ENCODE measurements around the gene SEMA5B. TPM values are rescaled to one million over a fixed set of nuclear protein-coding genes. Genes with fewer than 3 reads are reported as not detected.

SEMA5B gene
- total and polyA plus RNA-seq, 2 donors (not counting 1 experiment from before 2014, with no cell fraction given) = not detected

- POLR2A ChIA-PET = no interaction called here
- CTCF ChIA-PET = interaction anchor here (1.0 kb wide), 1 partner anchor 11 kb away, joined by 3 read pairs; no protein-coding TSS in a partner anchor
- Histone ChIP-seq H3K9ac (ENCODE audit: low read length) (no peak overlapping the region), H2AFZ (ENCODE audit: insufficient read depth, low read depth, low read length, poor library complexity, severe bottlenecking) (no peak overlapping the region), H3K27ac (ENCODE audit: low read length in 2 of 2) (no peak overlapping the region), H3K4me3 (ENCODE audit: control extremely low read depth in 1 of 5, extremely low read depth in 1 of 5, insufficient read depth in 1 of 5, low read depth in 2 of 5, low read length in 4 of 5) (no peak overlapping the region), H3K79me2 (ENCODE audit: control insufficient read depth, insufficient read depth, low read length) (no peaks in the 10 kb centered on the region), H3K4me1 (ENCODE audit: control insufficient read depth in 2 of 2, insufficient read depth in 2 of 2, low read length in 2 of 2) (no peaks in the 10 kb centered on the region), H3K4me2 (replicated peaks; ENCODE audit: low read depth, low read length, poor library complexity, severe bottlenecking) (no peak overlapping the region), H3K27me3 (replicated peaks in 1 of 4; ENCODE audit: control extremely low read depth in 1 of 4, control insufficient read depth in 3 of 4, insufficient read depth in 4 of 4, low read length in 3 of 4) (no peaks in the 10 kb centered on the region), H3K36me3 (replicated peaks in 1 of 2; ENCODE audit: control extremely low read depth in 1 of 2, control insufficient read depth in 1 of 2, extremely low read depth in 1 of 2, insufficient read depth in 2 of 2, low read length in 1 of 2) (no peaks in the 10 kb centered on the region), H4K20me1 (ENCODE audit: control insufficient read depth, insufficient read depth, low read length, poor library complexity, severe bottlenecking) (no peaks in the 10 kb centered on the region), H3K9me3 (ENCODE audit: control extremely low read depth in 1 of 3, control insufficient read depth in 2 of 3, insufficient read depth in 1 of 3, low read length in 2 of 3) (no peaks in the 10 kb centered on the region)
- DNase-seq (no peak), ATAC-seq (ENCODE audit: low read depth) (no peak)
- H3K9me3 Mint-ChIP-seq (ENCODE audit: insufficient read depth) = no peaks in the 10 kb centered on the region
- H3K4me3 Mint-ChIP-seq = no peak overlapping the region
- H3K4me1 Mint-ChIP-seq = no peaks in the 10 kb centered on the region
- intact Hi-C loops (cut with micrococcal nuclease) = no loop called here
- H3K27ac Mint-ChIP-seq = no peak overlapping the region
- TF ChIP-seq CTCF (IDR thresholded peaks at IDR 0.05) = no peak
- WGBS (ENCODE audit: insufficient coverage) = no CpG with 5 or more reads among the region's 4 CpGs
- H3K27me3 Mint-ChIP-seq = peaks cover 11% of the 10 kb centered on the region
Observed at GRCh38 chr3:122931636-122932035, 95.9 kb downstream of the SEMA5B start.

- Mint-ChIP-seq H3K27me3 (peaks cover 7% of the 10 kb centered on the region), H3K4me3 (no peak overlapping the region), H3K9me3 (ENCODE audit: insufficient read depth) (no peaks in the 10 kb centered on the region), H3K27ac (no peak overlapping the region), H3K4me1 (no peaks in the 10 kb centered on the region)
- ChIA-PET POLR2A (no interaction called here), CTCF (no interaction called here)
- ATAC-seq (ENCODE audit: low read depth) (no peak), DNase-seq (no peak)
- no peaks in the 10 kb centered on the region for H3K27me3 ChIP-seq (replicated peaks in 1 of 4; ENCODE audit: control extremely low read depth in 1 of 4, control insufficient read depth in 3 of 4, insufficient read depth in 4 of 4, low read length in 3 of 4)
- H3K4me2 ChIP-seq (replicated peaks; ENCODE audit: low read depth, low read length, poor library complexity, severe bottlenecking) = no peak overlapping the region
- intact Hi-C loops (cut with micrococcal nuclease) = no loop called here
- no peak overlapping the region for H3K4me3 ChIP-seq (ENCODE audit: control extremely low read depth in 1 of 5, extremely low read depth in 1 of 5, insufficient read depth in 1 of 5, low read depth in 2 of 5, low read length in 4 of 5)
- TF ChIP-seq EZH2 (IDR thresholded peaks at IDR 0.05; ENCODE audit: borderline replicate concordance, insufficient read depth, low read depth, low read length, poor library complexity, severe bottlenecking) = no peak
- no peak for TF ChIP-seq CTCF (IDR thresholded peaks at IDR 0.05)
- H2AFZ ChIP-seq (ENCODE audit: insufficient read depth, low read depth, low read length, poor library complexity, severe bottlenecking) = no peak overlapping the region
- no peaks in the 10 kb centered on the region for H3K4me1 ChIP-seq (ENCODE audit: control insufficient read depth in 2 of 2, insufficient read depth in 2 of 2, low read length in 2 of 2)
- no peaks in the 10 kb centered on the region for H3K9me3 ChIP-seq (ENCODE audit: control extremely low read depth in 1 of 3, control insufficient read depth in 2 of 3, insufficient read depth in 1 of 3, low read length in 2 of 3)
- H3K79me2 ChIP-seq (ENCODE audit: control insufficient read depth, insufficient read depth, low read length) = no peaks in the 10 kb centered on the region
- no peak overlapping the region for H3K27ac ChIP-seq (ENCODE audit: low read length in 2 of 2)
- H3K36me3 ChIP-seq (replicated peaks in 1 of 2; ENCODE audit: control extremely low read depth in 1 of 2, control insufficient read depth in 1 of 2, extremely low read depth in 1 of 2, insufficient read depth in 2 of 2, low read length in 1 of 2) = no peaks in the 10 kb centered on the region
- WGBS (ENCODE audit: insufficient coverage) = 94% methylated on average over 9 of the region's 14 CpGs
- H3K9ac ChIP-seq (ENCODE audit: low read length) = no peak overlapping the region
- H4K20me1 ChIP-seq (ENCODE audit: control insufficient read depth, insufficient read depth, low read length, poor library complexity, severe bottlenecking) = no peaks in the 10 kb centered on the region
Observed at GRCh38 chr3:122930063-122930997, 97.2 kb downstream of the SEMA5B start.
